ENCODE results near the gene ZNRF1.

The ZNRF1 gene

GRCh38 chr16:75075688-75076268 is 77.0 kb downstream of the ZNRF1 start:
- H3K9me3 ChIP-seq (ENCODE audit: control insufficient read depth, low read length): no peaks in the 10 kb centered on the region
- no peaks in the 10 kb centered on the region for H3K27me3 ChIP-seq (ENCODE audit: control insufficient read depth, insufficient read depth, low read length)
- no peak overlapping the region for H3K4me3 ChIP-seq (ENCODE audit: low read depth, low read length)
- H3K4me1 ChIP-seq: peaks cover 45% of the 10 kb centered on the region
- peak overlapping the region; percentile 1 for H2AFZ ChIP-seq
- peaks cover 46% of the 10 kb centered on the region for H3K79me2 ChIP-seq
- no peaks in the 10 kb centered on the region for H3K36me3 ChIP-seq (ENCODE audit: control insufficient read depth, insufficient read depth, low read length)
- H3K4me2 ChIP-seq (ENCODE audit: low read length): no peak overlapping the region
- TF ChIP-seq, protein P1, sequence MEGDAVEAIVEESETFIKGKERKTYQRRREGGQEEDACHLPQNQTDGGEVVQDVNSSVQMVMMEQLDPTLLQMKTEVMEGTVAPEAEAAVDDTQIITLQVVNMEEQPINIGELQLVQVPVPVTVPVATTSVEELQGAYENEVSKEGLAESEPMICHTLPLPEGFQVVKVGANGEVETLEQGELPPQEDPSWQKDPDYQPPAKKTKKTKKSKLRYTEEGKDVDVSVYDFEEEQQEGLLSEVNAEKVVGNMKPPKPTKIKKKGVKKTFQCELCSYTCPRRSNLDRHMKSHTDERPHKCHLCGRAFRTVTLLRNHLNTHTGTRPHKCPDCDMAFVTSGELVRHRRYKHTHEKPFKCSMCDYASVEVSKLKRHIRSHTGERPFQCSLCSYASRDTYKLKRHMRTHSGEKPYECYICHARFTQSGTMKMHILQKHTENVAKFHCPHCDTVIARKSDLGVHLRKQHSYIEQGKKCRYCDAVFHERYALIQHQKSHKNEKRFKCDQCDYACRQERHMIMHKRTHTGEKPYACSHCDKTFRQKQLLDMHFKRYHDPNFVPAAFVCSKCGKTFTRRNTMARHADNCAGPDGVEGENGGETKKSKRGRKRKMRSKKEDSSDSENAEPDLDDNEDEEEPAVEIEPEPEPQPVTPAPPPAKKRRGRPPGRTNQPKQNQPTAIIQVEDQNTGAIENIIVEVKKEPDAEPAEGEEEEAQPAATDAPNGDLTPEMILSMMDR (IDR thresholded peaks at IDR 0.05): no peak
- H3K9ac ChIP-seq: no peak overlapping the region
- H3K27ac ChIP-seq: peak overlapping the region; percentile 82

GRCh38 chr16:75078886-75079285 is 80.1 kb downstream of the ZNRF1 start:
- no peak overlapping the region for H3K4me2 ChIP-seq (ENCODE audit: low read length)
- no peak overlapping the region for H2AFZ ChIP-seq
- no peak overlapping the region for H3K27ac ChIP-seq
- H3K4me3 ChIP-seq (ENCODE audit: low read depth, low read length): no peak overlapping the region
- no peaks in the 10 kb centered on the region for H3K36me3 ChIP-seq (ENCODE audit: control insufficient read depth, insufficient read depth, low read length)
- peaks cover 38% of the 10 kb centered on the region for H3K4me1 ChIP-seq
- TF ChIP-seq, protein P1 (IDR thresholded peaks at IDR 0.05): no peak
- peaks cover 67% of the 10 kb centered on the region for H3K79me2 ChIP-seq
- H3K9ac ChIP-seq: no peak overlapping the region
- no peaks in the 10 kb centered on the region for H3K27me3 ChIP-seq (ENCODE audit: control insufficient read depth, insufficient read depth, low read length)
- no peaks in the 10 kb centered on the region for H3K9me3 ChIP-seq (ENCODE audit: control insufficient read depth, low read length)

- Histone ChIP-seq H3K9me3 (ENCODE audit: control insufficient read depth, low read length) (no peaks in the 10 kb centered on the region), H3K9ac (no peak overlapping the region), H3K4me3 (ENCODE audit: low read depth, low read length) (no peak overlapping the region), H3K27ac (no peak overlapping the region), H3K4me2 (ENCODE audit: low read length) (no peak overlapping the region), H2AFZ (no peak overlapping the region), H3K27me3 (ENCODE audit: control insufficient read depth, insufficient read depth, low read length) (no peaks in the 10 kb centered on the region), H3K79me2 (peaks cover 71% of the 10 kb centered on the region), H3K4me1 (peaks cover 36% of the 10 kb centered on the region), H3K36me3 (ENCODE audit: control insufficient read depth, insufficient read depth, low read length) (no peaks in the 10 kb centered on the region)
- TF ChIP-seq, protein P1 (IDR thresholded peaks at IDR 0.05): no peak
Observed at GRCh38 chr16:75079346-75079926, 80.6 kb downstream of the ZNRF1 start.

DNA sequence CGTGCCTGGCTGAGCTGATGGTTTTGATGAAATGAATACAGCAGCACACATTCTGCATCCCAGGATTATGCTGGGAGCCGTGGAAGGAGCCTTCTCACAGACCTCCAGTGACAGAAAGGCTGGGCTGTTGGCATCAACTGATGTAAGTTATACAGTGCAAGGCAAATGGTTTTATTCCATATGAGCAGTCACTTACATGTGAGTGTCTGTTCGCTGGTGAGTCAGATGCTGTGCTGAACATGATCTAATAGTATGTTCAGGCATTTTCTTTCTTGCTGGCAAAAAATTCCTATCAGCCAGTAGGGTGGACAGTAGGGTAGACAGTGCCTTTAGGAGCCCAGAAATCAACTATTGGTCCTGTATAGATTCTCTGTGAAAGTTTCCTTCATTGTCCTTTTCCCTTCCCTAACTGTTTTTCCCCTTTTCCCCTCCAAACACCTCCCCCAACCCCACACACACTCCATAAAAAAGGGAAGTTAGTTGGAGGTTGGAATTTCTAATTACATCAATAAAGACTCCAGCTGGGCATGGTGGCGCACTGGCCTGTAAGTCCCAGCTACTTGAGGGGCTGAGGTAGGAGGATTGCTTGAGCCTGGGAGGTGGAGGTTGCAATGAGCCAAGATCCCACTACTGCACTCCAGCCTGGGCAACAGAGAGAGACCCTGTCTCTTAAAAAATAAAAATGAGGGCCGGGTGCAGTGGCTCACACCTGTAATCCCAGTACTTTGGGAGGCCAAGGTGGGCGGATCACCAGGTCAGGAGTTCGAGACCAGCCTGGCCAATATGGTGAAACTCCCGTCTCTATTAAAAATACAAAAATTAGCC is 81.6 kb downstream of the ZNRF1 start:
- Histone ChIP-seq H3K79me2 (peaks cover 76% of the 10 kb centered on the region), H3K4me1 (peaks cover 32% of the 10 kb centered on the region), H3K9ac (no peak overlapping the region), H3K9me3 (ENCODE audit: control insufficient read depth, low read length) (no peaks in the 10 kb centered on the region), H3K27me3 (ENCODE audit: control insufficient read depth, insufficient read depth, low read length) (no peaks in the 10 kb centered on the region), H2AFZ (no peak overlapping the region), H3K4me3 (ENCODE audit: low read depth, low read length) (no peak overlapping the region), H3K36me3 (ENCODE audit: control insufficient read depth, insufficient read depth, low read length) (no peaks in the 10 kb centered on the region), H3K27ac (no peak overlapping the region), H3K4me2 (ENCODE audit: low read length) (no peak overlapping the region)
- TF ChIP-seq, protein P1 (IDR thresholded peaks at IDR 0.05): no peak

Measured in parathyroid adenoma (tissue), 2 donors.